GM19452 (cell line): ENCODE results near the gene HYI.
"Not testable (repeated sequence)": the region's sequence is repeated elsewhere in the genome, so short reads cannot be mapped to it uniquely, and the experiment has no call there.

ENCODE experiments used
- ATAC-seq: cut with Tn5 transposase; IDR thresholded peaks from one replicate; pipeline ENCODE4 v1.9.1; 2021; ENCODE audit not compliant: unreplicated experiment

Gene HYI

DNA sequence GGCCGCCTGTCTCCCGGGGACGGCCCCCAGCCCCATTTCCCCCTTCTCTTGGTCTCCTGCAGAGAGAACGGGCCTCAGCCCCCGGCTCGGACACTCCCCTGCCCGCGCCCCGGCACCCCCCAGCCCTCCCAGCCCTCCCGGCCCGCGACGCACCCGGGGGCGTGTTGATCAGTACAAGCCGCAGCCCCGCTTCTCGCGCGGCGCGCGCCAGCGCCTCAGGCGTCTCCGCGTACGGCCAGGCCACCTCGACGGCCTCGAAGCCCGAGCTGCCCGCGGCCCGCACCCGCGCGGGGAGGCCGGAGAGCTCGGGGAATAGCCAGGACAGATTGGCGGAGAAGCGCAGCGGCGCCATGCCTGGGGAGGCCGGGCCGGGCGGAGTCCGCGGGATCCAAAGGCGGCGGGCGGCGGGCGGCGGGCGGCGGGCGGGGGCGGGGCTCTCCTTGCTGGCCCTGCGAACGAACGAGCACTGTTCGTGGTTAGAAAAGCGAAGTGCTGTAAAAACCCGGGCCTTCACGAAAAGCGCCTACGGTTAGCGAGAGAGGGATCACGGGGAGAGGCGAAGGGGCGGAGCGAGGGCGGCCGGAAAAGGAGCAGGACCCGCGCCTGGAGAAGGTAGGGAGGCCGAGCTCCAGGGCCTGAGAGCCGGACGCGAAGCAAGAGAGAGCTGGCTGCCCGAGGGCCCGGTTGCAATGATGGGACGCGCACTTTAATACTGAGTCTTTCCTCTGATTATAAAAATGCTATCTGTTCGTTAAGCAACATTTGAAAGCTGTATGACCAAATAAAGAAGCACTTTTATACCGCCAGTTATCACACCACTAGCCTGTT, at the start of gene HYI:
HYI (minus strand) TSS at position 490 of the 828 bp plus-strand sequence; CDS start at position 352, 138 bp downstream.
- ATAC-seq = no peak

DNA sequence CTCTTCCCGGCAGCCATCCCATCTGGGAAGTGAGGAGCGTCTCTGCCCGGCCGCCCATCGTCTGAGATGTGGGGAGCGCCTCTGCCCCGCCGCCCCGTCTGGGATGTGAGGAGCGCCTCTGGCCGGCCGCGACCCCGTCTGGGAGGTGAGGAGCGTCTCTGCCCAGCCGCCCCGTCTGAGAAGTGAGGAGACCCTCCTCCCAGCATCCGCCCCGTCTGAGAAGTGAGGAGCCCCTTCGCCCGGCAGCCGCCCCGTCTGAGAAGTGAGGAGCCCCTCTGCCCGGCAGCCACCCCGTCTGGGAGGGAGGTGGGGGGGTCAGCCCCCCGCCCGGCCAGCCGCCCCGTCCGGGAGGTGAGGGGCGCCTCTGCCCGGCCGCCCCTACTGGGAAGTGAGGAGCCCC, 48.1 kb upstream of the HYI start:
- ATAC-seq = not testable (repeated sequence)

DNA sequence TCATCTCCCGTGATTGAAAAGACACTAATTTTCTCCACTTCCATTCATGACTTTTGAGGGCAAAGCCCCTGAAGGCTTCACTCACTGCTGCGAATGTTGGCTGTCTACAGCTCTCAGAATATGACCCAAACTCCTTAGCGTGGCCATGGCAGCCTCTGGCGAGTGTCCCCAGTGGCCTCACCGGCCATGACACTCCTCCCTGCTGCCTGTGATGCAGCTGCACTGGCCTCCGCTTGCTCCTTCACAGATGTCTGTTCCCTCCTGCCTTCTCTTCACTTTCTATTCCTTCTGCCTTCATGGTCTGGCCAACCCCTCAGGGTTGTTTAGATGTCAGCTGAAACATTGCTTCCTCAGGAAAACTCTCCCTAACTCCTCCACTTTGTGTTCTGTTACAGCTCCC, 46.2 kb upstream of the HYI start:
- no peak for ATAC-seq

DNA sequence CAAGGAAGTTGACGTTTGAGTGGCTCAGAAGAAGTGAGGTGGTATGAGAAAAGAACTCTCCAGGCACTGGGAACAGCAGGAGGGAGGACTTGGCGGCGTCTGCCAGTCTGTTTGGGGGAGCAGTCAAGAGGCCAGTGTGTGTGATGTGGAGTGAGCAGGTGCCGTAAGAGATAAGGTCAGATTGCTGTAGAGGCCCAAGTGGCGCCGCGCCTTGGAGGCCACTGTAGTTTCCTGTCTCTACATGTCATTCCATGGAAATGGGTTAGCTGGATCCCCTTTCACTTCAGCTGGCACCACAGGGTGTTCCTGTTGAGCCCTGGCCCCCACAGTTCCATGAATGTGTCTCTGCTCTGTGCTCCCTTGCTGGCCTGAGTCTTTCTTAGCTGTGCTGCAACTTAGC, 41.5 kb upstream of the HYI start:
- no peak for ATAC-seq

DNA sequence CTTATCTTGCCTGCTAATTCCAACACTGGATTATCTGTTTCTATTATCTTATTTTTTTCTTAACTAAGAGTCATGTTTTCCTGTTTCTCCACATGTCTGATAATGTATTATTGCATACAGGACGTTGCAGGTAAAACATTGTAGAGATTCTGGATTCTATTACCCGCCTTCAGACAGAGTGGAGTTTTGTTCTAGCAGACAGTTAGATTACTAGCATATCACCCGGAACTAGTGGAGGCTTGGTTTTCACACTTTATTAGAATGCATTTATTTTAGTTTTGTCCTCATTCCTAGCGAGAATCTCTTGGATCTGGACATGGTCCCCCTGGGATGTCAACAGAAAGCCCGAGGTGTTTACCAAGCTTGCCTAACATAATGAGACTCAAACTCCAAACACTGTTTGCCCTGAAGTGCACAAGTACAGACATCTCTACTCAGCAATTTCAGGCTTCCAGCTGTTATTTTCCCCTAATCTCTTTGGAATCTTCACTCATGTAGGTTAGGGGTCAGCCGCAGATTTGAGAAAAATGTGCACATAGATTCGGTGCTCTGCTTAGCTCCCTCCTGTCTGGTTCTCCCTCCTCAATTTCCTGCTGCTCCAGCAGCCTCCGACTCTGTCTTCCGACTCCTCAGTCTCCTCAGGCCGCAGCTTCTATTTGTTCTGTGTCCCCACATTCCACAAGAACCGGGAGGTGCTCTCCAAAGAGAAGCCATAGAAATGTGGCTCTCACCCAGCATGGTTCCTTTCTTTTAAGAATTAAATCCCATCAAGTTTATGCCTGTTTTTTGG, 40.1 kb upstream of the HYI start:
- no peak for ATAC-seq

DNA sequence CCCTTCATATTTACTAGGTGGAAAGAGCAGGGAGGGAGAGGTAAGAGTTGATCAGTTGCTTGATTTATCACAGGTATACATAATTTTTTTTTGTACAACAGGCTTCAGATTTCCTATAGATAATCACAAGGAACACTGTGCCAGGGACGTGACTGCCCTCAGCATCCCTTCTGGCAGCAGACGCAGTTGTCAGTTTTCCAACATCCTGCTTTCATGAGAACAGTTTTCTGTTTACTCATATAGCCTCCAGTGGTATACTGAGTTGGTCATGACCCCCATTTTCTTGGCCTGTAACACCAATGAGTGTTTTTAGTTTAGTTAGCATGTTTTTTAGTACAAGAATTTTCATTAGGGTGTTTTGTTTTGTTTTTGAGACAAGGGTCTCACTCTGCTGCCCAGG, 39.1 kb upstream of the HYI start:
- no peak for ATAC-seq

GRCh38 chr1:43491061-43491460, 37.3 kb upstream of the HYI start:
- no peak for ATAC-seq

DNA sequence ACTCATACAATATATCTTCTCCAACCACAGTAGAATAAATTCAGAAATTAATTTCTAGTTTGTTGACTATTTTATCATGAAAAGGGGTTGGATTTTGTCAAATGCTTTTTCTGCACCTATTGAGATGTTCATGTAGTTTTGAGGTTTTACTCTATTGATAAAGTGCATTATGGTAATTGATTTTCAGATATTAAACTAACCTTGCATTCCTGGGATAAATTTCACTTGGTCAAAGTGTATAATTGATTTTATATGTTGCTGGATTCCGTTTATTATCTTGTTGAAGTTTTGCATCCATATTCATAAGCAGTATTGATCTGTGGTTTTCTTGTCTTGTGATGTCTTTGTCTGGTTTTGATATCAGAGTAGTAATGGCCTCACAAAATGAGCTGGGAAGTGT, 34.4 kb upstream of the HYI start:
- no peak for ATAC-seq

DNA sequence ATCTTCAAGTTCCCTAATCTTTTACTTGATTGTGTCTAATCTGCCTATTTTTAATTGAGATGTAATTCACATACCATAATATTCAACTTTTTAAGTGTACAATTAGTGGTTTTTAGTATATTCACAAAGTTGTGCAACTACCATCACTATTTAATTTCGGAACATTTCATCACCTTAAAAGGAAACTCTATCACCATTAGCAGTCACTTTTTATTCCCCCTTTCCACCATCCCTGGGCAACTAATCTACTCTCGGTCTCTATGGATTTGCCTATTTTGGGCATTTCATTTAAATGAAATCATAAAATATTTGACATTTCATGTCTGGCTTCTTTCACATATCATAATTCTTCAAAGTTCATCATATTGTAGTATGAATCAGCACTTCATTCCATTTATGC, 30.6 kb upstream of the HYI start:
- no peak for ATAC-seq

GRCh38 chr1:43482215-43482614, 28.5 kb upstream of the HYI start:
- ATAC-seq = no peak

- no peak for ATAC-seq
Measured at GRCh38 chr1:43481491-43481890, 27.8 kb upstream of the HYI start.

DNA sequence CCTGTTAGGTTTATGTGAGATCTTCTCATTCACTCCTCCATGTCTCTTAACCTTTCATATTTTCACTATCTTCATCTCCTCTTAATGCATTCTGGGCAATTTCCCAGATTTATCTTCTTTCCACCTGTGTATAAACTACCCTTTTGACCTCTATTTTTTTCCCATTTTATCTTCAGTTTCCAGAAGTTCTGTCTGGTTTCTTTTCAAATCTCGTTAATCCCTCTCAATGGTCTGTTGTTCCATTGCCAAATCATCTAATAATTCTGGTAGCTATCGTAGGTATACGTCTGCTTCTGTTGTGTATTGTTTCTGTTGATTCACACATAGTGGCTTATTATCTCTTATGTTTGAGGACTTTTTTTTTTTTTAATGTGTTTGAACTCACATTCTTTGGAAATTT, 25.7 kb upstream of the HYI start:
- ATAC-seq = no peak

GRCh38 chr1:43477716-43478115, 24.0 kb upstream of the HYI start:
- no peak for ATAC-seq

DNA sequence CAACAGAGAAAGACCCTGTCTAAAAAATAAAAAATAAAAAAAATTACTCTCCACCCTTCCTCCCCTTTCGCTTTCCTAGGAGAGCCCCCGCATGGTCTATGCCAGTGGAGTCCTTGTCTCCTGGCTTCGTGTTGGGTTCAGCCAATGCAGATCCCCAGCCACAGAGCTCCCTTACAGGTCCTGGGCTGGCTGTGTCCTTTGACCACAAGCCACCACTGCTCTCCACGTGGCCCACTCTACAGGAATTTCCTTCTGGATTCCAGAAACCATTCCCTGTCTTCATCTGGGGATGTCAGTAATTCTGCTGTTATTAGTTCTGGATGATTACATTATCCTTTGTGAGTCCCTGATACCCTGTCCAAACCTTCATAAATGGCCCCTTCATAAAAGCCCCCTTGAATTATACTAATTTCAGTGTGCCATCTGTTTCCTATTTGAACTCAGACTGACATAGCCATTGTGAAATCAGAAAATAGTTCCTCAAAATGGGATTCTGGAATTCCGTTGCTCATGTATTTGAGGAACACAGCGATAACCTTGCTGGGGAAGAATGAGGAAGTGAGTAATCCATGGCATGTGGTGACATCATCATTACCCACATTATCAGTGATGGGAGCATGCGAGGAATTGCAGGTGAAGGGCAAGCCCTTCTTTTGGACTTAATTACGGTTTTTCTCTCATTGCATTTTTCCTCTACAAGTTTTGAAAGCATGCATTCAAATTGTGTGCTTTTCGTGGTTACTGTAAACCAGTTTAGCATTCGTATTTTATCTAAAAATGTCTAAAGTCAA, 22.1 kb upstream of the HYI start:
- ATAC-seq = not testable (repeated sequence)

GRCh38 chr1:43473463-43473862, 19.7 kb upstream of the HYI start:
- no peak for ATAC-seq

DNA sequence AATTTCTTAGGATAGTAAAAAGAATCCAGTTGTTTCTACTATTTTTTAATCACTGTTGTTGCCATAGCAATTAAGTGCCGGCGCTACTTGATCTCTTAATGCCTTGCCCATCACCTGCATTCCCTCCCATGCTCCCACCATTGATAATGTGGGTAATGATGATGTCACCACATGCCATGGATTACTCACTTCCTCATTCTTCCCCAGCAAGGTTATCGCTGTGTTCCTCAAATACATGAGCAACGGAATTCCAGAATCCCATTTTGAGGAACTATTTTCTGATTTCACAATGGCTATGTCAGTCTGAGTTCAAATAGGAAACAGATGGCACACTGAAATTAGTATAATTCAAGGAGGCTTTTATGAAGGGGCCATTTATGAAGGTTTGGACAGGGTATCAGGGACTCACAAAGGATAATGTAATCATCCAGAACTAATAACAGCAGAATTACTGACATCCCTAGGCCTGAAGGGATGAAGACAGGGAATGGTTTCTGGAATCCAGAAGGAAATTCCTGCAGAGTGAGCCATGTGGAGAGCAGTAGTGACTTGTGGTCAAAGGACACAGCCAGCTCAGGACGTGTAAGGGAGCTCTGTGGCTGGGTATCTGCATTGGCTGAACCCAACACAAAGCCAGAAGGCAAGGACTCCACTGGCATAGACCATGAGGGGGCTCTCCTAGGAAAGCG, 18.9 kb upstream of the HYI start:
- not testable (repeated sequence) for ATAC-seq

- ATAC-seq = no peak
Measured at GRCh38 chr1:43472087-43472462, 18.3 kb upstream of the HYI start.

GRCh38 chr1:43469932-43470331, 16.2 kb upstream of the HYI start:
- ATAC-seq = no peak

GRCh38 chr1:43468414-43468813, 14.7 kb upstream of the HYI start:
- no peak for ATAC-seq

DNA sequence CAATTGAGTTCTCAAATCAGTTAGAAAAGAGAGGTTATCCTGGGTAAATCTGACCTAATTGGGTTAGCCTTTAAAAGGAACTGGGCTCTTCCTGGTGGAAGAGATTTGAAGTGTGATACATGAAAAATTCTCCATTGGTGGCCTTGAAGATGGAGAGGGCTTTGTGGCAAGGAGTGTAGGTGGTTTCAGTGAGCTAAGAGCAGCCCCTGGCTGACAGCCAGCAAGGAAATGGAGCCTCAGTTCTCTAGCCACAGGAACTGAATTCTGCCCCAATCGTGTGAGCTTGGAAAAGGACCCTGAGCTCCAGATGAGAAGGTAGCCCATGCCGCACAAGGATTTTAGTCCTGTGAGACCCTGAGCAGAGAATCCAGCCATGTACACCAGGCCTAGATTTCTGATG, 12.7 kb upstream of the HYI start:
- ATAC-seq = no peak

DNA sequence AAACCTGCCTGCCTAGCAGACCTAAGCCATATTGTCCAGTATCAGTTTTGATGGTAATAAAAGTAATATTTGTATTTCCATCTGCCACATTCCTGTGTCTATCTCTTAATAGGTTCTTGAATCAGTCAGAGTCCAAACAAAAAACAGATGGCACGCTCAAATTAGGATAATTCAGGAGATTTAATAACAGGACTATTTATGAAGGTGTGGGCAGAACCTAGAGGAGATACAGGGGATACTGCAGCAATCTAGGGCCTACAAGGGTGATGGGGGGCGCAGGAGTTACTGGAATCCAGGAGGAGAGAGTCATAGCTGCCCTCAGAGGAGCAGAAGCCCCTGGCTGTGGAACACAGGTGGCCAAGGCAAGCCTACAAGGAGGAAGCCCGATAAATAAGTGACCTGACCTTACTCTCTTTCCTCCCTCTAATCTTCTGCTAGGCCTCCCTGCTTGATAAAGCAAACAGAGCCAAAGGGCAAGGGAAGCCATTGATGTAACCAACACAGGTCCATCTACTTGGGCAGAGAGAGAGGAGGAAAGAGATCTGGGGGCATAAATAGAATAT, 11.9 kb upstream of the HYI start:
- no peak for ATAC-seq
